Skeletal muscle tissue (tissue), 5 donors: ENCODE data around the gene HOOK2. TPM values are rescaled to one million over a fixed set of nuclear protein-coding genes. Genes with fewer than 3 reads are reported as not detected.
"Not testable (repeated sequence)": the region's sequence is repeated elsewhere in the genome, so short reads cannot be mapped to it uniquely, and the experiment has no call there.

Experiments
- H3K27ac ChIP-seq: one replicate; pipeline ENCODE4 v1.7.0; 2013; ENCODE audit warnings: mild to moderate bottlenecking, low read depth, low read length, inconsistent platforms
- H3K27me3 ChIP-seq, 3 donors: one replicate each; pipeline ENCODE4 v1.7.0; 2013; ENCODE audit warnings: low read length in 3 of 3; ENCODE audit not compliant: control insufficient read depth in 3 of 3, insufficient read depth in 3 of 3
- H3K36me3 ChIP-seq, 3 donors: one replicate each; pipeline ENCODE4 v1.7.0; 2013; ENCODE audit warnings: low read length in 3 of 3; ENCODE audit not compliant: control insufficient read depth in 3 of 3, insufficient read depth in 3 of 3
- H3K4me1 ChIP-seq, 3 donors: one replicate each; pipeline ENCODE4 v1.7.0; 2013; ENCODE audit warnings: low read length in 3 of 3, mild to moderate bottlenecking in 3 of 3; ENCODE audit not compliant: control insufficient read depth in 3 of 3, insufficient read depth in 3 of 3
- H3K4me3 ChIP-seq, 3 donors: one replicate each; pipeline ENCODE4 v1.7.0; 2013; ENCODE audit warnings: low read length in 3 of 3
- H3K9ac ChIP-seq, 3 donors: one replicate each; pipeline ENCODE4 v1.7.0; 2013; ENCODE audit warnings: low read length in 3 of 3, mild to moderate bottlenecking in 3 of 3, moderate library complexity in 2 of 3, low read depth in 1 of 3
- H3K9me3 ChIP-seq, 3 donors: one replicate each; pipeline ENCODE4 v1.7.0; 2013; ENCODE audit warnings: low read length in 3 of 3; ENCODE audit not compliant: control insufficient read depth in 3 of 3
- small RNA-seq: library from RNA; depleted of rRNA; stranded (forward); fragments of <200 nt; gene quantifications from one replicate; pipeline ENCODE3, GENCODE V24; 2014
- total RNA-seq: library from RNA; depleted of rRNA; stranded (reverse); fragments of >200 nt; gene quantifications from one replicate; pipeline ENCODE4 v1.2.3, GENCODE V29; 2014
- donor health status: Osteomylitis.

The HOOK2 gene
- total RNA-seq, 1 donor from 2014 or later = 13.6 TPM

DNA sequence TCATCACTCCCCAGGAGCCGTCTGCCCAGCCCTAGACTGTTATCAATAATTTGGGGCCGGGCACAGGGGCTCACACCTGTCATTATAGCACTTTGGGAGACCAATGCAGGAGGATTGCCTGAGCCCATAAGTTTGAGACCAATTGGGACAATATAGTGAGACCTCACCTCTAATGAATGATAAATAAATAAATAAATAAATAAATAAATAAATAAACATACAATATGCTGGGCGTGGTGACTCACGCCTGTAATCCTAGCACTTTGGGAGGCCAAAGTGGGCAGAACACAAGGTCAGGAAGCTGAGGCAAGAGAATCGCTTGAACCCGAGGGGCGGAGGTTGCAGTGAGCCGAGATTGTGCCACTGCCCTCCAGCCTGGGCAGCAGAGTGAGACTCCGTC lies 62.0 kb downstream of the HOOK2 start:
- not testable (repeated sequence) for H3K9me3 ChIP-seq, H3K4me1 ChIP-seq, H3K27ac ChIP-seq, H3K27me3 ChIP-seq, H3K9ac ChIP-seq, H3K4me3 ChIP-seq
- H3K36me3 ChIP-seq = peaks cover 57 to 61% (median 60%) of the 10 kb centered on the region in 3 donors

Small RNA genes within 50 kb of the gene (small RNA-seq; reads per million reads assigned to genes)
- not detected for gene MIR5684

Other genes starting within 250 kb of the HOOK2 start
- gene ZNF564, start 224.1 kb downstream of the HOOK2 start, total RNA-seq = 19.8 TPM
- gene ZNF490, start 164.7 kb downstream of the HOOK2 start, total RNA-seq = 5.2 TPM
- gene ZNF791, start 164.6 kb downstream of the HOOK2 start, total RNA-seq = 10.4 TPM
- gene MAN2B1, start 108.8 kb downstream of the HOOK2 start, total RNA-seq = 31.3 TPM
- 6.3 TPM for gene WDR83, start 108.7 kb downstream of the HOOK2 start, total RNA-seq
- 56.9 TPM for gene DHPS, start 93.7 kb downstream of the HOOK2 start, total RNA-seq
- gene GNG14, start 87.6 kb downstream of the HOOK2 start, total RNA-seq = not detected
- 3.1 TPM for gene FBXW9, start 78.9 kb downstream of the HOOK2 start, total RNA-seq
- gene TNPO2, start 51.6 kb downstream of the HOOK2 start, total RNA-seq = 20.4 TPM
- 175 TPM for gene TRIR, start 40.9 kb downstream of the HOOK2 start, total RNA-seq
- gene GET3, start 38.1 kb downstream of the HOOK2 start, total RNA-seq = 53.8 TPM
- not detected for gene BEST2, start 23.8 kb downstream of the HOOK2 start, total RNA-seq
- 31.3 TPM for gene JUNB, start 15.9 kb upstream of the HOOK2 start, total RNA-seq
- 207 TPM for gene PRDX2, start 26.2 kb upstream of the HOOK2 start, total RNA-seq
- gene THSD8, start 26.5 kb upstream of the HOOK2 start, total RNA-seq = not detected
- gene RNASEH2A, start 31.0 kb upstream of the HOOK2 start, total RNA-seq = 5.7 TPM
- gene RTBDN, start 59.0 kb upstream of the HOOK2 start, total RNA-seq = not detected
- not detected for gene MAST1, start 63.0 kb upstream of the HOOK2 start, total RNA-seq
- gene DNASE2, start 105.9 kb upstream of the HOOK2 start, total RNA-seq = 10.4 TPM
- gene KLF1, start 111.6 kb upstream of the HOOK2 start, total RNA-seq = 2.1 TPM
- gene GCDH, start 115.6 kb upstream of the HOOK2 start, total RNA-seq = 39.7 TPM
- gene SYCE2, start 143.7 kb upstream of the HOOK2 start, total RNA-seq = not detected
- gene FARSA, start 158.2 kb upstream of the HOOK2 start, total RNA-seq = 49.1 TPM
- 382 TPM for gene CALR, start 163.1 kb upstream of the HOOK2 start, total RNA-seq
- 57.9 TPM for gene RAD23A, start 170.3 kb upstream of the HOOK2 start, total RNA-seq
- gene GADD45GIP1, start 181.7 kb upstream of the HOOK2 start, total RNA-seq = 21.4 TPM
- not detected for gene DAND5, start 194.0 kb upstream of the HOOK2 start, total RNA-seq
- gene NFIX, start 219.9 kb upstream of the HOOK2 start, total RNA-seq = 49.1 TPM